Lower lobe of right lung (tissue), 2 donors: Measurements from ENCODE around the gene DARS1. TPM values are rescaled to one million over a fixed set of nuclear protein-coding genes. Genes with fewer than 3 reads are reported as not detected.
A peak's percentile ranks its signal among the peaks of the same experiment; 100 is the strongest.
"Not testable (repeated sequence)": the region's sequence is repeated elsewhere in the genome, so short reads cannot be mapped to it uniquely, and the experiment has no call there.

Experiments
- ATAC-seq, 2 donors: fragments of 200-7000 bp; cut with Tn5 transposase; one replicate each; pipeline ENCODE4 v1.9.1; 2020 to 2022; ENCODE audit warnings: mild to moderate bottlenecking in 2 of 2, moderate library complexity in 2 of 2
- DNase-seq: peaks from one replicate; pipeline ENCODE4 v3.0.0-alpha.2; 2020
- H3K27ac ChIP-seq: fragments of 200-600 bp; one replicate; pipeline ENCODE4 v1.8.0; 2022
- H3K27me3 ChIP-seq: fragments of 200-600 bp; one replicate; pipeline ENCODE4 v1.8.0; 2022; ENCODE audit warnings: low read depth
- H3K36me3 ChIP-seq: fragments of 200-600 bp; one replicate; pipeline ENCODE4 v1.8.0; 2022; ENCODE audit warnings: mild to moderate bottlenecking
- H3K4me1 ChIP-seq: fragments of 200-600 bp; one replicate; pipeline ENCODE4 v1.8.0; 2022
- H3K4me3 ChIP-seq: fragments of 200-600 bp; one replicate; pipeline ENCODE4 v1.8.0; 2022; ENCODE audit warnings: mild to moderate bottlenecking
- H3K9me3 ChIP-seq: fragments of 200-600 bp; one replicate; pipeline ENCODE4 v1.8.0; 2022
- CTCF ChIP-seq: fragments of 200-600 bp; IDR thresholded peaks from one replicate; pipeline ENCODE4 v1.8.0; 2022; ENCODE audit warnings: antibody characterized with exemption, mild to moderate bottlenecking
- intact Hi-C: fragments of 100-400 bp; cut with DNase I; formaldehyde crosslinking; loops from one replicate; pipeline ENCODE4 v1.11.0; 2022
- total RNA-seq: library from RNA; stranded (reverse); fragmentation: NEBNext Ultra II Directional; extraction: Animal tissue kit (Norgen Biotek cat#: 25700); gene quantifications from one replicate; pipeline ENCODE4 v1.2.1, GENCODE V29; 2021
- donor health status: DM: no; HTN: yes; CAD: no; lungs with severe emphysema.

The DARS1 gene
- total RNA-seq, 1 donor from 2014 or later = 50.0 TPM

GRCh38 chr2:135893374-135893794 lies 92.0 kb downstream of the DARS1 start:
- H3K9me3 ChIP-seq = no peaks in the 10 kb centered on the region
- no peak overlapping the region for H3K27ac ChIP-seq
- H3K4me1 ChIP-seq = no peaks in the 10 kb centered on the region
- no peak for DNase-seq
- H3K27me3 ChIP-seq = no peaks in the 10 kb centered on the region
- H3K36me3 ChIP-seq = no peaks in the 10 kb centered on the region
- TF ChIP-seq CTCF = no peak
- intact Hi-C loops = no loop called here
- no peak overlapping the region for H3K4me3 ChIP-seq
- no peak for ATAC-seq

DNA sequence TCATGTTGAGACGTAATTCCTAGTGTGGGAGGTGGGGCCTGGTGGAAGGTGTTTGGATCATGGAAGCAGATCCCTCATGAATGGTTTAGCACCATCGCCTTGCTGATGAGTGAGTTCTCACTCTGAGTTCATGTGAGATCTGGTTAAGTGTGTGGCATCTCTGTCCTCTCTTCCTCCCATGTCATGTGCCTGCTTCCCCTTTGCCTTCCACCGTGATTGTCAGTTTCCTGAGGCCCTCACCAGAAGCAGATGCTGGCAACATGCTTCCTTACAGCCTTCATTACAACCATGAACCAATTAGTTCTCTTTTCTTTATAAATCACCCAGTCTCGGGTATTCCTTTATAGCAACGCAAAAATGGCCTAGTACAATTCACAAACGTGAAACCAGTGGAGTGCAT lies 94.6 kb downstream of the DARS1 start:
- no peaks in the 10 kb centered on the region for H3K9me3 ChIP-seq
- H3K27ac ChIP-seq = no peak overlapping the region
- intact Hi-C loops = no loop called here
- H3K27me3 ChIP-seq = peaks cover 7% of the 10 kb centered on the region
- no peak for DNase-seq
- no peak for TF ChIP-seq CTCF
- H3K4me3 ChIP-seq = no peak overlapping the region
- H3K4me1 ChIP-seq = no peaks in the 10 kb centered on the region
- no peaks in the 10 kb centered on the region for H3K36me3 ChIP-seq
- ATAC-seq = peak in 1 of 2 donors; percentile 41

DNA sequence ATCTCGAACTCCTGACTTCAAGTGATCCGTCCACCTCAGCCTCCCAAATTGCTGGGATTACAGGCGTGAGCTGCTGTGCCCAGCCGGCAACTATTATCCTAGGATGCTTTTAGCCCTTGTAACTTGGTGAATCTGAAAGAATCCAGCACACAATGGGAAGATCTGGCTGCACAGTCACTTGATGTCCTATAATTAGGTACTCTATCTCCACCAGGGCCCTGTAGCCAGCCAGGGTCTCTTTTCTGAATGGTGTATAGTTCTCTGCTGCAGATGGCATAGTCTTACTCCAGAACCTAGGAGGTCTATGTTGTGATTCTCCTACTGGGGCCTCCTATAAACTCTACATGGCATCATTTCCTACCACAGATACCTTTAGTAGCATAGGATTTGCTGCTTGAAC lies 95.3 kb downstream of the DARS1 start:
- intact Hi-C loops = no loop called here
- no peak for DNase-seq
- no peaks in the 10 kb centered on the region for H3K9me3 ChIP-seq
- no peaks in the 10 kb centered on the region for H3K36me3 ChIP-seq
- ATAC-seq = no peak
- no peak overlapping the region for H3K27ac ChIP-seq
- peaks cover 10% of the 10 kb centered on the region for H3K27me3 ChIP-seq
- H3K4me1 ChIP-seq = no peaks in the 10 kb centered on the region
- no peak for TF ChIP-seq CTCF
- H3K4me3 ChIP-seq = no peak overlapping the region

- DNase-seq, ATAC-seq: not testable (repeated sequence)
These were observed 96.8 kb downstream of the DARS1 start for GRCh38 chr2:135888587-135888986.

DNA sequence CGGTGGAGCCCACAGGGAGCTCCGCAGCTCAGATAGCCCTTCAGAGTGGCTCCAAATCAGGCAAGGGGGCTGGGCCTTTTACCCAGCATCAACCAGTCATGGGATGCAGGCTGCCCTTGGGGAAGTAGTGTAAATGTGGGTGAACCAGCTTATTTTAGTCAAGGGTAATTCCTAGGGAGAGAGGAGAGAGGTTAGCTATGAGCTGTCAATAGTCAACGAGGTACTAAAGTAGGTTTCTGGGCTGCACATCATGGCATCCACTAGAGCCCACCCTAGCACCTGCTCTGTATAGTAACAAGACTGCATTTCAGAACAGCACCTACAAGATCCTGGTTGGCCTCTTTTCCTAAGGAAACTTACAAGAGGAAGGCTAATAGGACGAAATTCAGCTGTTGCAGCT lies 99.7 kb downstream of the DARS1 start:
- ATAC-seq (no peak), DNase-seq (no peak)
- Histone ChIP-seq H3K36me3 (no peaks in the 10 kb centered on the region), H3K9me3 (no peaks in the 10 kb centered on the region), H3K4me3 (no peak overlapping the region), H3K4me1 (no peaks in the 10 kb centered on the region), H3K27ac (no peak overlapping the region), H3K27me3 (peaks cover 10% of the 10 kb centered on the region)
- intact Hi-C loops = no loop called here
- no peak for TF ChIP-seq CTCF

More at GRCh38 chr2:135888587-135888986, 96.8 kb downstream of the DARS1 start:
- H3K36me3 ChIP-seq, H3K9me3 ChIP-seq, H3K4me1 ChIP-seq, intact Hi-C loops, H3K27ac ChIP-seq, H3K4me3 ChIP-seq, H3K27me3 ChIP-seq: not testable (repeated sequence)

DNA sequence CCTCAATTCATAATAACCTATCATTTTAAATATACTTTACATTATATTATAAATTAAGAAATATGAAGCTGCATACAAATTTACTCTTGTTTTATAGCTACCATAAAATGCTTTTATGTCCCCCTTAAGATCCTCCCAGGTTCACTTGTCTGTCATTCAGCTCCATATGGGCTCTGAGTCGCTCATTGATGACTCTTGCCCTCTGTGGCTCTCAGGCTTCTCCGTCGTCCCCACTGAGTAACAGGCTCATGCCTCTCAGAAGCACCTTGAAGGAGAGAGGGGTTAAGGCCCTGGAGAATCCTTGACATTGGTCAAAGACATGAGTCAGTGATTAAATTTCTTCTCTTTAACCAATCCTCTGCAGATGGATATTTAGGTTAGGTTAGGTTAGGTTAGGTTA lies 103.0 kb downstream of the DARS1 start:
- no peak for DNase-seq
- Histone ChIP-seq H3K4me3 (no peak overlapping the region), H3K36me3 (no peaks in the 10 kb centered on the region), H3K27ac (no peak overlapping the region), H3K4me1 (no peaks in the 10 kb centered on the region), H3K9me3 (no peaks in the 10 kb centered on the region), H3K27me3 (peaks cover 10% of the 10 kb centered on the region)
- TF ChIP-seq CTCF = no peak
- no peak for ATAC-seq
- intact Hi-C loops = no loop called here

GRCh38 chr2:135876770-135877169 lies 108.7 kb downstream of the DARS1 start:
- H3K36me3 ChIP-seq, H3K27me3 ChIP-seq, ATAC-seq, intact Hi-C loops, DNase-seq, H3K9me3 ChIP-seq: not testable (repeated sequence)
- Histone ChIP-seq H3K4me3 (peak overlapping the region; percentile 82), H3K4me1 (peaks cover 17% of the 10 kb centered on the region), H3K27ac (peak overlapping the region; percentile 82)
